NCI-H2107 treated with DMSO at 0.1 percent for 48 hours (cell line): ENCODE measurements around the gene PTPRG.

Experiments used
- DNase-seq: peaks from one replicate; lab custom pipeline; 2025; ENCODE audit not compliant: unreplicated experiment; lab: John Stamatoyannopoulos, UW

The PTPRG gene

GRCh38 chr3:62093025-62093424 is 531.7 kb downstream of the PTPRG start:
- DNase-seq, result no peak

GRCh38 chr3:62094461-62094860 is 533.1 kb downstream of the PTPRG start:
- no peak for DNase-seq

GRCh38 chr3:62095080-62095479 is 533.7 kb downstream of the PTPRG start:
- no peak for DNase-seq

GRCh38 chr3:62095756-62096155 is 534.4 kb downstream of the PTPRG start:
- no peak for DNase-seq

GRCh38 chr3:62096521-62096920 is 535.1 kb downstream of the PTPRG start:
- no peak for DNase-seq

GRCh38 chr3:62097121-62097520 is 535.8 kb downstream of the PTPRG start:
- no peak for DNase-seq

GRCh38 chr3:62098646-62099365 is 537.4 kb downstream of the PTPRG start:
- DNase-seq, result no peak

- DNase-seq, result no peak
These were observed 539.1 kb downstream of the PTPRG start for GRCh38 chr3:62100282-62100989.

GRCh38 chr3:62101488-62101887 is 540.1 kb downstream of the PTPRG start:
- no peak for DNase-seq

GRCh38 chr3:62103531-62103930 is 542.2 kb downstream of the PTPRG start:
- DNase-seq, result no peak

- no peak for DNase-seq
These were observed 548.2 kb downstream of the PTPRG start for GRCh38 chr3:62109534-62109933.

GRCh38 chr3:62110443-62111225 is 549.3 kb downstream of the PTPRG start:
- DNase-seq, result no peak

- DNase-seq, result no peak
These were observed 551.7 kb downstream of the PTPRG start for GRCh38 chr3:62113092-62113491.

GRCh38 chr3:62114763-62115162 is 553.4 kb downstream of the PTPRG start:
- DNase-seq, result no peak

- no peak for DNase-seq
These were observed 556.7 kb downstream of the PTPRG start for GRCh38 chr3:62117903-62118548.

GRCh38 chr3:62119139-62119538 is 557.8 kb downstream of the PTPRG start:
- DNase-seq, result no peak

- no peak for DNase-seq
These were observed 561.4 kb downstream of the PTPRG start for GRCh38 chr3:62122819-62123218.

- DNase-seq, result no peak
These were observed 564.0 kb downstream of the PTPRG start for GRCh38 chr3:62125380-62125779.

- DNase-seq, result no peak
These were observed 565.7 kb downstream of the PTPRG start for GRCh38 chr3:62127116-62127515.

- DNase-seq, result no peak
These were observed 566.7 kb downstream of the PTPRG start for GRCh38 chr3:62128051-62128450.

- DNase-seq, result no peak
These were observed 567.3 kb downstream of the PTPRG start for GRCh38 chr3:62128681-62129080.
